HG02938 (cell line): ENCODE measurements around the gene S100A1.
A peak's percentile ranks its signal among the peaks of the same experiment; 100 is the strongest.
"Not testable (repeated sequence)": the region's sequence is repeated elsewhere in the genome, so short reads cannot be mapped to it uniquely, and the experiment has no call there.

ENCODE experiments used
- ATAC-seq: cut with Tn5 transposase; IDR thresholded peaks from one replicate; pipeline ENCODE4 v1.9.1; 2021; ENCODE audit warnings: mild to moderate bottlenecking, moderate library complexity; ENCODE audit not compliant: unreplicated experiment

Gene S100A1

DNA sequence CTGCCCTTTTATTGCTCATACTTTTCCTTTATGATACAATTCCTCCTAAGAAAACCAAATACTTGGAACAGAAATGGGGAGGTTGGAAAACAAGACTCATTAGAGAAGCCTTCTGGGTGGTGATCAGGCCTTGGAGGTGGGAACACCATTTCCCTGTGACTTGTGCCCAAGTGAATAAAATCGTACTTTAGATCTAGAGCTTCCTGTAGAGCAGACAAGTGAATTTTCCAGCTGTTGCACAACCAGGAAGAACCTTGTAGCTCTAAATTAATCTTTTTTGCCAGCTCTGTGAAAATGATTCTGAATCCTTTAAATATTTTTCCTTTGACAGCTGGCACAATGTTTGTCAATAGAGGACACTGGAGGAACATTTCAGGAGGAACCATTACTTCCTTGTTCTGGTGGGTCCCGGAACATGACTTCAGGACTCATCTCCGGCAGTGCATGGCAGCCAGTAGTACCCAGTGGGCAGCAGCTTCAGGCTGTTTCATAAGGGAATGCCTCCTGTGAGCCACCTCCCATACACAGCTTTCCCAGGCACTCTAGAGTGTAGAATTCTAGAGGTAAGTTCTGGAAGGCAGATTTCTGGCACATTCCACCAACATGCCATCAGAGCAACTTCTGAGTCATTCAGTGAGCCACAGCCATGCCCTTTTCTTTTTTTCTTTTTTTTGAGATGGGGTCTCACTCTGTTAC, 24.7 kb downstream of the S100A1 start:
- no peak for ATAC-seq

DNA sequence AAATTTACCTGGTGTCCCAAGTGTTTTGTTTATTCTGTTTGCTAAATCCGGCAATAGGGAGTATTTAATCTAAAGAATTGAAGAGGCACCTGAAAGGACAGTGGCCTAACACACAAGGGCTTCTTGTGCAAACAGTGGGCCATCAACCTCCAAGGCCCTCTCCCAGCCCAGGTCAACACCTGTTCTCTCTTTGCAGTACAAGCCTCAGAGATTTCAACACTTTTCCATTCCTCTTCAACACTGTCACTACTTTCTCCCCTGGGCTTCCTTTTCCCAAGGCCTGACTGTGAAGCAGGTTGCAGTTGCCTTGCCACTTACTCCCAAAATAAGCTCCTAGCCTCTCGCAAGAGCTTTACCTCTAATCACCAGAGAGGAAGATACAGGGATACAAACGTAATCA, 27.1 kb downstream of the S100A1 start:
- ATAC-seq: no peak

DNA sequence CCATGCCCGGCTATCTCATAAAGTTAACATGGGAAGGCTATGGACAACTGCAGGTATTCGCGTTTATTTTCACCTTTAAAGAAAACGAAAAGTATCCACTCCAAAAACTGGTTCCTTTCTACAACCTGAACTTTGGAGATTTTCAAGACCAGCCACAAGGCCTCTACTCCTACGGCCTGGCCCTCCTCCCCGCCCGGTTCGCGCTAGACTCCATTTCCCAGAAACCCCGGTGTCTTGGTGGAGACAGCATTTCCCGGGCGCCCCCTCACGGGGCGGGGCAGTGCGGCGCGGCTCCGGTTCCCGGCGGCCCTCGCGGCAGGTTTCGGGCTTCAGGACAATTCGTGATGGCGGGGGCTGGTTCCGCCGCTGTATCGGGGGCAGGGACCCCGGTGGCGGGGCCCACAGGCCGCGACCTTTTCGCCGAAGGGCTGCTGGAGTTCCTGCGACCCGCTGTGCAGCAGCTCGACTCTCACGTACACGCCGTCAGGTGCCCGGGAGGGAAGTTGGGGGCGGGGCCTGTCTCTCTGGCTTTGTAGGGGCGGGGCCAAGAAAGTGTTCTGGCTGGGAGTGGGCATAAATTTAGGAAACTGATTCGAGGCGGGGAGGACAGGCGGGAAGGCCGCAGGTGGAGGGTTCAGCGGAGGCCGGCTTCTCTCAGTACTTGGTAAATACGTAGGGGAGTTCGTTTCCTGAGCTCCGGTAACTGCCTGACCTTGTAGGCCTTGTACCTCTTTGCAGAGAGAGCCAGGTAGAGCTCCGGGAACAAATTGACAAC, 30.4 kb downstream of the S100A1 start, which contains the start of gene SNAPIN:
TSS of gene SNAPIN (plus strand) at position 304 of the 775 bp plus-strand sequence. CDS start at position 345, 41 bp downstream.
- ATAC-seq: peak; percentile 92

DNA sequence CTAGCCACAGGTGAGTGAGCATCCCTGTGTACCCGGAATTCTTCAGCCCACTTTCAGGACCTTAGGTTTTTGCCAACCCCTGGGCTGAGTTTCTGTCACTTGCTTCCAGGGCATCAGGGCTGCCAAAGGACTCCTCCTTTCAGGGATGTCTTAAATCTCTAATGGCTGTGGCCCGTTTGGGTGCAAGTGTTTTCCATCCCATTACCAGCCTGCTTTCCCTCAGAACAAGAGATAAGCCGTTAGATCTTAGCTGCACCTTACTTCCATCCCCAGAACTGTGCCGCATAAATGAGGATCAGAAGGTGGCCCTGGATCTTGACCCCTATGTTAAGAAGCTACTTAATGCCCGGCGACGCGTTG, 30.9 kb downstream of the S100A1 start:
- no peak for ATAC-seq

DNA sequence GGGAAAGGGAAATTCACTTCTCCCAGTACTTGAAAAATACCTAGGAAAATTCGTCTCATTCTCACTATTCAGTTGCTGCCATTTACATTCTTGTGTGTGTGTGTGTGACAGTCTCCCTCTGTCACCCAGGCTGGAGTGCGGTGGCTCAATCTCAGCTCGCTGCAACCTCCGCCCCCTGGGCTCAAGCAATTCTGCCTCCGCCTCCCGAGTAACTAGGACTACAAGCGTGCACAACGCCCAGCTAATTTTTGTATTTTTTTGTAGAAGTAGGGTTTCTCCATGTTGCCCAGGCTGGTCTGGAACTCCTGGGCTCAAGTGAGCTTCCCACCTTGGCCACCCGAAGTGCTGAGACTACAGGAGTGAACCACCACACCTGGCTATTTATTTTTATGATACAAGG, 31.4 kb downstream of the S100A1 start:
- no peak for ATAC-seq

DNA sequence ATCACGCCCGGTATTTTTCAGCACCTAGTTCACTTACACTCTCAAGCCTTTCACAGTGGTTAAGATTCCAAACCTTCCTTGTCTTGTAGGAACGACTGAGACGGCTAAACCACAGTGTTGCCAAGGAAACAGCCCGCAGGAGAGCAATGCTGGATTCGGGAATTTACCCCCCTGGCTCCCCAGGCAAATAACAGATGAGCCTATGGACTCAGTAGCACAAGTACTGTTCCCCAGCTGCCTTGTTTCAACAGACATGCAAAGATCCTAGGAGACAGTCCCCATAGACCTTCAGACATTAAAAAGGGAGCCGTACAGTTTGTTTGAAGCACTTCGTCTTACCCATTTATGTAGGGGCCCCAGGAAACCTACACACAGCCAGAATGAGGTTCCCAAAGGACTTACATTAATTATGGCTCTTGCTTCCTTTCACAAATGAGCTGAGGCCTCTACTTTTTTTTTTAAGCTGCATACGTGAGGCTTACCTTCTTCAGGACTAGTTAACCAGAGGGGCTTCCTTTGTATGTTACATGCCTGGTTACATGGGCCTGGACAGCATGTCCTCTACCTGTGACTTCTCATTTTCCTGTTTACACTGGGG, 33.0 kb downstream of the S100A1 start:
- no peak for ATAC-seq

DNA sequence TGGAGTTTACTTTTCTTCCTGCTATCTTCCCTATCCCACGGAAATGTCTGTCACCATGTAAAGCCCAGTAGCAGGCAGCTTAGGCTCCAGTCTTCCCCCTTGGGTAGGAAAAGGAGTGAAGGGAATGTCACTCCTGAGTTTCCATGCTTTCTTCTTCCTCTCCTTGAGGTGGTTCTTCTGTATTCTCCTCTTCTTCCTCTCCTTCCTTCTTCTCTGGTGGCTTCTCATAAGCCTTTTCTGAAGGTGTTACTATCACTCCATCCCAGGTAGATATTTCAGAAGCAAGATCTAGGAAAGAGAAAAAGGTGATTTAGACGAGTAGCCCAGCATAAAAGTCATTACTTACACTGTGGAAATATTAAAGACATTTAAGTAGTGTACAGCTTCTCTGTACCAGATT, 34.0 kb downstream of the S100A1 start:
- ATAC-seq: no peak

DNA sequence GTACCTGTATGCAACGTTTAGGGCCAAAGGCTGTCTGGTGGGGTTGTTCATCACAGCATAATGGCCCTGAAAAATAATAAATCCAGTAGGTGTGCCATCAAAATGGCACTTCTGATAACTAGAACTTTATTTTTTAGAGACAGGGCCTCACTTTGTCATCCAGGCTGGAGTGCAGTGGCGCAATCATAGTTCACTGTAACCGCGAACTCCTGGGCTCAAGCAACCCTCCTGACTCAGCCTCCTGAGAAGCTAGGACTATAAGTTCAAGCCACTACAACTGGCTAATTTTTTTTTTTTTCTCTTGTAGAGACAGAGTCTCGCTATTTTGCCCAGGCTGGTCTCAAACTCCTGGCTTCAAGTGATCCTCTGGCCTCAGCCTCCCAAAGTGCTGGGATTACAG, 35.0 kb downstream of the S100A1 start:
- no peak for ATAC-seq

DNA sequence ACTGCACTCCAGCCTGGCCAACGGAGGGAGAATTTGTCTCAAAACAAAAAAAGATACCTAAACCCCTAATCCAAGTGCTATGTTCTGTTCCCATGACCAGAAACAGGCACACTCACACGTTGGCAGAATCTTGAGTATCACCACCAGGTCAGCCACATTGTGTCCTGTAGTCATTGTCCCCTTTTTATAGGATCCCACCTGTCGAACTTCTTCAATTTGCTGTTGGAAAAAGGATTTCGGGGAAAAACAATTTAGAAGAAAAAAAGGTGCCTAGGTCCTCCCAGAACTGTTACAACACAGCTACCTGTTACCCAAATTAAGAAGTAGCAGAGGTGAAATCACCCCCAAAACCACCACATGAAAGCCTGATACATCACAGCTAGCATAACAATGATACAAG, 39.2 kb downstream of the S100A1 start:
- ATAC-seq: no peak

DNA sequence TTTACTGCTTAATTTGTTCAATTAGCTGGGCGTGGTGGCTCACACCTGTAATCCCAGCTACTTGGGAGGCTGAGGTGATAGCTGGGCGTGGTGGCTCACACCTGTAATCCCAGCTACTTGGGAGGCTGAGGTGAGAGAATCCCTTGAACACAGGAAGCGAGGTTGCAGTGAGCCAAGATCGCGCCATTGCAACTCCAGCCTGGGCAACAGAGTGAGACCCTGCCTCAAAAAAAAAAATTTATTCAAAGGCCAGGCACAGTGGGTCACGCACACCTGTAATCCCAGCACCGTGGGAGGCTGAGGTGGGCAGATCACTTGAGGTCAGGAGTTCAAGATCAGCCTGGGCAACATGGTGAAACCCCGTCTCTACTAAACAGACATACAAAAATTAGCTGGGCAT, 40.4 kb downstream of the S100A1 start:
- not testable (repeated sequence) for ATAC-seq

DNA sequence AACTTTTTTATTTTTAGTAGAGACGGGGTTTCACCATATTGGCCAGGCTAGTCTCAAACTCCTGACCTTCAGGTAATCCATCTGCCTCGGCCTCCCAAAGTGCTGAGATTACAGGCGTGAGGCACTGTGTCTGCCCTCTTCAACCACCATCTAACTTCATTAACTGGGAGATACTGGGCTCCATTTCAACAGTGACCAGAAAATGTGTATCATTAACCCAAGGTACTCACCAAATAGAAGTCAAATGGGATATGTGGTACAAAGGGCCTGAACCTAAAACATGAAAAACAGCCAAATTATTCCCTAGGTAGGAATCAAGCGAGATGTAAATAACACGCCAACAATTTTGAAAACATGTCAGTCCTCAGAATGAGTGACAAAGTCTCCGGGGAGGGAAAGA, 41.4 kb downstream of the S100A1 start:
- no peak for ATAC-seq

DNA sequence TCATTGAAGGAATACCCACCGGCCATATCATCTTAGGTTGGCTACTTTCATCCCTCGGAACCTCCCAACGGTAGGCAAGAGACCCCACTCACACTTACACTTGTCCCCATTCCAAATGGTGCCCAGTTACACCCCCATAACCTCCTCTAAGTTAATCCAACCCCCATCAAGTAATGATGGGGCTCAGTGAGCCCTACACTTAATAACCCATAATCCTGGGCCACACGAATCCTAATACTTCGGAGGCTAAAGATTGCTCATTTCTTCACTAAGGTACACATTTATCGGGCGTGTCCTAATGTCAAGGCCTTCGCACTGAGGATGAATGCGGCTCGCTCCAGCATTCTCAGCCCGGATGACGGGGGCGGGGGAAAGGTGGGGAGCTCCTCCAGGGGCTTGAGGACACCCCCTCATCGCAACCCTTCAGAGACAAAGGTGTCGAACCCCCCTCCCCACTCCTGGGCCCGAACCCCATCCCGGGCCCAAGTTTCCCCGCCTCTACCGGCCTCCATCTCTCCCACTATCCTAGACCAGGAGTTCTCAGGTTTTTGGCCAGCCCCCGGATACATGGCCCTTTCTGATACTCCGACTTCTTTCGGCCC, 42.1 kb downstream of the S100A1 start:
- ATAC-seq: peak; percentile 7

DNA sequence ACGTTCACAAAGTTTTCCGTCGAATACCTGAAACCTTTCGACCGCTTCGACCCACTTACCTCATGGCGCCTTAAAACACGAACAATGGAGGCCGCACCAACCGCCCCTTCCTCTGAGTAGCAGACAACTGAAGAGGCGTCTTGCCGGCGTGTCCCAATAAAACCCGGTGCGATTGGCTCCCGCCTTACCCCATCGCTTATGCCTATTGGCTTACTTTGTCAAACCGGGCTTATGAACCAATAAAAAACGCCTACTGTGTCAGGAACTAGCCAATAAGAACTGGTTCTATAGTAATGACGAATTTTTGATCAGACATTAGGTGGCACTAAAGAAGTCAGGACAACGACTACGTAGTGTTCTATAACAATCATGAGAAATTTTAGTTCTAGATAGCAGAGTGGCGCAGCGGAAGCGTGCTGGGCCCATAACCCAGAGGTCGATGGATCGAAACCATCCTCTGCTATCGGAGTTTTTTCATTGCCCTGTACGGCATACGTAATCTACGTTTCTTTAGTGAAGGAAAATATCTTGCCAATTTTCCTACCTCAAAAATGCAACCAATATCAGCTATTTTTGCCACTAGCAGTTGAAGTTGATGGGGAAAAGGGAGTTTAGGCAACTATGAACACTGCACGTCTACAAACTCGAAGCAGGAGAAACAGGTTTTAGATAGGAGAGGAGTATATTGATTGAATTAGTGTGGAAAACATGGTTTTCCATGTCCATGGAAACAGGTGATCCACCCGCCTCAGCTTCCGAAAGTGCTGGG, 42.8 kb downstream of the S100A1 start, which contains the start of gene ILF2:
TSS of gene ILF2 (minus strand) at position 135 of the 769 bp plus-strand sequence. CDS start at position 64, 71 bp downstream.
- peak; percentile 92 for ATAC-seq

DNA sequence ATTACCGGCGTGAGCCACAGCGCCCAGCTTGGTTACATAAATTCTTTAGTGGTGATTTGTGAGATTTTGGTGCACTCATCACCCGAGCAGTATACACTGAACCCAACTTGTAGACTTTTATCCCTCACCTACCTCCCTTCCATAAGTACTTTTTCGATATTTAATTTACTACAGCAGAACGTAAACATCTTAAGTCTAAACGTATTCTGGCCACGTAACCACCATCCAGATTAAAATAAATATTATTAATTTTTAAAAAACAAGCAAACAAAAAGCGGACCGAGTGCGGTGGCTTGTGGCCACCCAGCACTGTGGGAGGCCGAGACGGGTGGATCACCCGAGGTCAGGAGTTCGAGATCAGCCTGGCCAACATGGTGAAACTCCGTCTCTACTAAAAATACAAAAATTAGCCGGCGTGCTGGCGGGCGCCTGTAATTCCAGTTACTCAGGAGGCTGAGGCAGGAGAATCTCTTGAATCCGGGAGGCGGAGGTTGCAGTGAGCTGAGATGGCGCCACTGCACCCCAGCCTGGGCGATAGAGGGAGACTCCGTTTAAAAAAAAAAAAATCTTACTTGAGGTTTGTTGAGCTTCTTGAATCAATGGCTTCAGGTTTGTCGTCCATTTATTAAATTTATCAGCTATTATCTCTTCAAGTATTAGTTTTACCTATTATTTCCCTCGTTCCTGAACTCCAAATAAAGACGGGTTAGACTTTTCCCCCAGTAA, 43.6 kb downstream of the S100A1 start:
- peak; percentile 6 for ATAC-seq

DNA sequence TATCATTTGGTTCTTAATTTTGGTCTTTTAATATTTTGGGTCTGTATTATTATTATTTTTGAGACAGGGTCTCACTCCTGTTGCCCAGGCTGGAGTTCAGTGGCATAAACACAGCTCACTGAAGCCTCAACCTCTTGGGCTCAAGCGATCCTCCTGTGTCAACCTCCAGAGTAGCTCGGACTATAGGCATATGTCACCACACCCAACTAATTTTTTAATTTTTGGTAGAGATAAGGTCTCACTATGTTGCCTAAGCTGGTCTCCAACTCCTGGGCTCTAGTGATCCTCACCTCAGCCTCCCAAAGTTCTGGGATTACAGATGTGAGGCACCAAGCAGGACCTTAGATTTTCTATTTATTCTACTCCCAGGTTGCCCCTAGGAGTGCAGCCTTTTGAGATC, 45.3 kb downstream of the S100A1 start:
- no peak for ATAC-seq

DNA sequence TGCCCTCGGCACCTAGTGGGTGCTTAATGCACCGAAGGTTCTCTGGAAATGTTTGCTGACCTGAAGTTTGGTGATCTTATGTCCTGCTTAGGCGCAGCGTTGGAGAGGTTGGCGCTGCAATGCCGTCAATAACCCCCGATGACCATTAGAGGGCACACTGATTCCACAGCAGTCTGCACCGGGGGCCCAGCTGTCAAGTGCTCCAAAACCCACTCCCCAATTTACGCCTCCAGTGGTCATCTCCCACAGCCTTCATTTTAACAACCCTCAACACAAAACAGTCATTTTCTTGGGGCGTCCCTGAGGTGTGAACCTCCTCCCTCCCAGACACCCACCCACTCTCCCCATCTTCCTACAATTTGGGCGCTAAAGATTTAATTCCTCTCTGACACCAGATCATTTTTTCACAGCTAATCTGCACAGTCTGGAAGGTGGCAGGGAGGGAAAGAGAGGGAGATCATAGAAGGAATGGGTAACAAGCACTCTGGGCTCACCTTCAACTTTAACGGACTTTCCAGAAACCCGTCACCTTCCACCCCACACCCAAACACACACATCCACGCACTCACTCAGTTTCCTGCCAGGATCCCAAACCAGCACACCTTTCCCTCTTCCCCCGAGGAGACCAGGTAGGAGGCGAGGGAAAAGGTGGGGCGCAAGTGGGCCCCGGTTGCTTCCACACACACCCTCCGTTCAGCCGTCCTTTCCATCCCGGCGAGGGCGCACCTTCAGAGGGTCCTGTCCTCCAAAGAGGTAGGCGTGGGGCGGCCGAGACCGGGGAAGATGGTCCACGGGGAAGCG, 49.7 kb downstream of the S100A1 start:
- no peak for ATAC-seq

DNA sequence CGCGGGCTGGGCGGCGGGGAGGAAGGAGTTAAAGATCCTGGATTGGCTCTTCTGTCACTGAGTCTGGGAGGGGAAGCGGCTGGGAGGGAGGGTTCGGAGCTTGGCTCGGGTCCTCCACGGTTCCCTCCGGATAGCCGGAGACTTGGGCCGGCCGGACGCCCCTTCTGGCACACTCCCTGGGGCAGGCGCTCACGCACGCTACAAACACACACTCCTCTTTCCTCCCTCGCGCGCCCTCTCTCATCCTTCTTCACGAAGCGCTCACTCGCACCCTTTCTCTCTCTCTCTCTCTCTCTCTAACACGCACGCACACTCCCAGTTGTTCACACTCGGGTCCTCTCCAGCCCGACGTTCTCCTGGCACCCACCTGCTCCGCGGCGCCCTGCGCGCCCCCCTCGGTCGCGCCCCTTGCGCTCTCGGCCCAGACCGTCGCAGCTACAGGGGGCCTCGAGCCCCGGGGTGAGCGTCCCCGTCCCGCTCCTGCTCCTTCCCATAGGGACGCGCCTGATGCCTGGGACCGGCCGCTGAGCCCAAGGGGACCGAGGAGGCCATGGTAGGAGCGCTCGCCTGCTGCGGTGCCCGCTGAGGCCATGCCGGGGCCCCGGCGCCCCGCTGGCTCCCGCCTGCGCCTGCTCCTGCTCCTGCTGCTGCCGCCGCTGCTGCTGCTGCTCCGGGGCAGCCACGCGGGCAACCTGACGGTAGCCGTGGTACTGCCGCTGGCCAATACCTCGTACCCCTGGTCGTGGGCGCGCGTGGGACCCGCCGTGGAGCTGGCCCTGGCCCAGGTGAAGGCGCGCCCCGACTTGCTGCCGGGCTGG, 50.5 kb downstream of the S100A1 start, which contains the start of gene NPR1:
TSS of gene NPR1 (plus strand) at position 170 of the 818 bp plus-strand sequence. CDS start at position 591, 421 bp downstream.
- no peak for ATAC-seq
